Keratinocyte (primary cell): ENCODE data around the gene IL37. TPM values are rescaled to one million over a fixed set of nuclear protein-coding genes. Genes with fewer than 3 reads are reported as not detected.

ENCODE experiments used
- DNase-seq: peaks from one replicate; pipeline ENCODE4 v3.0.0-alpha.2; 2011; ENCODE audit warnings: low read depth, missing footprints, low spot score
- FAIRE-seq: peaks from 2 replicates; lab custom pipeline; 2011; peaks lifted over from hg19 to GRCh38; lab: Jason Lieb, UNC
- H2AFZ ChIP-seq: 2 replicates; pipeline ENCODE4 v1.6.0; 2012; ENCODE audit warnings: low read length, control low read depth, inconsistent platforms; ENCODE audit not compliant: control insufficient read depth
- H3K27ac ChIP-seq: 2 replicates; pipeline ENCODE4 v1.5.1; 2011; ENCODE audit warnings: low read length; ENCODE audit not compliant: control insufficient read depth, insufficient read depth
- H3K27me3 ChIP-seq: 3 replicates; pipeline ENCODE4 v1.6.0; 2011; ENCODE audit warnings: low read length; ENCODE audit not compliant: control insufficient read depth, insufficient read depth; ENCODE audit errors: extremely low read depth
- H3K36me3 ChIP-seq, 2 experiments: 2 replicates in 1 of 2; 3 replicates in 1 of 2; pipeline ENCODE4 v1.5.1; 2011; ENCODE audit warnings: low read length in 2 of 2, mild to moderate bottlenecking in 1 of 2; ENCODE audit not compliant: control insufficient read depth in 2 of 2, insufficient read depth in 2 of 2; ENCODE audit errors: extremely low read depth in 1 of 2
- H3K4me1 ChIP-seq: 3 replicates; pipeline ENCODE4 v1.5.1; 2011; ENCODE audit warnings: low read length; ENCODE audit not compliant: control insufficient read depth, insufficient read depth; ENCODE audit errors: extremely low read depth
- H3K4me2 ChIP-seq: 3 replicates; pipeline ENCODE4 v1.6.0; 2011; ENCODE audit warnings: low read depth, low read length; ENCODE audit not compliant: control insufficient read depth, insufficient read depth; ENCODE audit errors: extremely low read depth
- H3K4me3 ChIP-seq, 3 experiments: fragments of 200-600 bp in 1 of 3; sonication (generic) in 1 of 3; 2 replicates in 2 of 3; 3 replicates in 1 of 3; pipeline ENCODE4 v1.5.1; 2011 to 2016; ENCODE audit warnings: low read length in 3 of 3, mild to moderate bottlenecking in 3 of 3, control low read depth in 2 of 3, inconsistent platforms in 1 of 3, low read depth in 1 of 3, mixed read lengths in 1 of 3, mixed run types in 1 of 3, moderate library complexity in 1 of 3; ENCODE audit not compliant: control insufficient read depth in 2 of 3, insufficient read depth in 2 of 3; ENCODE audit errors: extremely low read depth in 1 of 3
- H3K79me2 ChIP-seq: 2 replicates; pipeline ENCODE4 v1.6.0; 2012; ENCODE audit warnings: low read length; ENCODE audit not compliant: control insufficient read depth, insufficient read depth
- H3K9ac ChIP-seq: 3 replicates; pipeline ENCODE4 v1.6.0; 2011; ENCODE audit warnings: low read length; ENCODE audit not compliant: control insufficient read depth, insufficient read depth; ENCODE audit errors: extremely low read depth
- H3K9me1 ChIP-seq: 3 replicates; pipeline ENCODE4 v1.6.0; 2011; ENCODE audit warnings: low read length; ENCODE audit not compliant: control insufficient read depth, insufficient read depth; ENCODE audit errors: extremely low read depth
- H3K9me3 ChIP-seq: 2 replicates; pipeline ENCODE4 v1.5.1; 2012; ENCODE audit warnings: low read depth, low read length; ENCODE audit not compliant: control insufficient read depth
- H4K20me1 ChIP-seq: 3 replicates; pipeline ENCODE4 v1.6.0; 2011; ENCODE audit warnings: low read length; ENCODE audit not compliant: control insufficient read depth, insufficient read depth; ENCODE audit errors: extremely low read depth
- CTCF ChIP-seq, 3 experiments: IDR thresholded peaks in 1 of 3; conservative IDR thresholded peaks in 1 of 3; optimal IDR thresholded peaks in 1 of 3; 2 replicates in 2 of 3; 3 replicates in 1 of 3; pipeline versions ENCODE3 to v1.5.1; 2011; ENCODE audit warnings: low read length in 3 of 3, mild to moderate bottlenecking in 3 of 3, moderate library complexity in 2 of 3, control low read depth in 1 of 3, inconsistent platforms in 1 of 3; ENCODE audit not compliant: insufficient read depth in 2 of 3; ENCODE audit errors: extremely low read depth in 1 of 3
- EZH2 ChIP-seq: IDR thresholded peaks from one replicate; pipeline ENCODE4 v1.6.1; 2012; ENCODE audit warnings: inconsistent platforms, mild to moderate bottlenecking, low read length, moderate library complexity
- dilution Hi-C: fragments of 300-500 bp; cut with MboI; formaldehyde crosslinking; loops from one replicate; pipeline ENCODE4 v1.7.0; 2020; ENCODE audit warnings: low sequenced_read_pairs; ENCODE audit not compliant: extremely low pct_ligation_motif_present
- polyA plus RNA-seq, 5 experiments: library from polyadenylated mRNA; depleted of rRNA in 3 of 5; stranded (reverse) in 3 of 5; stranded (forward) in 1 of 5; unstranded in 1 of 5; fragments of >200 nt; gene quantifications; 1 replicate in 1 of 5; 2 replicates in 3 of 5; 3 replicates in 1 of 5; pipeline versions ENCODE4 v1.2.1 to v1.2.3, GENCODE V29; 2011 to 2012; ENCODE audit warnings: missing spikeins in 2 of 5, low read depth in 1 of 5, low replicate concordance in 1 of 5

Gene IL37
- polyA plus RNA-seq, 1 donor (not counting 4 experiments of a cell fraction or from before 2014, with no cell fraction given): 0.63 TPM

GRCh38 chr2:112881217-112881985 is 29.6 kb upstream of the IL37 start:
- Histone ChIP-seq H3K9me1 (no peaks in the 10 kb centered on the region), H4K20me1 (no peaks in the 10 kb centered on the region), H3K79me2 (no peaks in the 10 kb centered on the region), H3K4me2 (peak overlapping the region; percentile 24), H3K27me3 (no peaks in the 10 kb centered on the region), H3K4me1 (peaks cover 76% of the 10 kb centered on the region), H3K36me3 (no peaks in the 10 kb centered on the region), H2AFZ (no peak overlapping the region), H3K9ac (peak overlapping the region; percentile 70), H3K4me3 (no peak overlapping the region), H3K9me3 (no peaks in the 10 kb centered on the region), H3K27ac (peak overlapping the region; percentile 97)
- dilution Hi-C loops: no loop called here
- TF ChIP-seq EZH2: no peak
- no peak for TF ChIP-seq CTCF (optimal IDR thresholded peaks at IDR 0.05 in 1 of 3, IDR thresholded peaks at IDR 0.05 in 1 of 3, conservative IDR thresholded peaks at IDR 0.05 in 1 of 3; ENCODE audit: extremely low read depth in 1 of 3, insufficient read depth in 2 of 3, low read length in 3 of 3)
- FAIRE-seq (peak; percentile 98), DNase-seq (peak; percentile 75)

- Histone ChIP-seq H4K20me1 (no peaks in the 10 kb centered on the region), H3K36me3 (no peaks in the 10 kb centered on the region), H3K27me3 (no peaks in the 10 kb centered on the region), H3K27ac (no peak overlapping the region), H3K9me3 (no peaks in the 10 kb centered on the region), H3K4me1 (peaks cover 56% of the 10 kb centered on the region), H3K9me1 (no peaks in the 10 kb centered on the region), H3K9ac (no peak overlapping the region), H2AFZ (no peak overlapping the region), H3K79me2 (no peaks in the 10 kb centered on the region), H3K4me3 (no peak overlapping the region), H3K4me2 (no peak overlapping the region)
- FAIRE-seq (no peak), DNase-seq (no peak)
- TF ChIP-seq EZH2 (no peak), CTCF (optimal IDR thresholded peaks at IDR 0.05 in 1 of 3, IDR thresholded peaks at IDR 0.05 in 1 of 3, conservative IDR thresholded peaks at IDR 0.05 in 1 of 3; ENCODE audit: extremely low read depth in 1 of 3, insufficient read depth in 2 of 3, low read length in 3 of 3) (no peak)
- dilution Hi-C loops: no loop called here
These were observed 27.3 kb upstream of the IL37 start for GRCh38 chr2:112883669-112884068.
